Measurements from ENCODE around the gene NNMT.

- TF ChIP-seq CTCF (IDR thresholded peaks at IDR 0.05; ENCODE audit: low read depth, low read length, poor library complexity, severe bottlenecking), result no peak
- no peak for TF ChIP-seq EZH2phosphoT487 (IDR thresholded peaks at IDR 0.05; ENCODE audit: borderline replicate concordance, low read length)
These were observed 25.5 kb downstream of the NNMT start for GRCh38 chr11:114321621-114322257.
